HG02885 (cell line): ENCODE results near the gene AKT3.
"Not testable (repeated sequence)": the region's sequence is repeated elsewhere in the genome, so short reads cannot be mapped to it uniquely, and the experiment has no call there.

Experiments
- ATAC-seq: cut with Tn5 transposase; IDR thresholded peaks from one replicate; pipeline ENCODE4 v1.9.1; 2021; ENCODE audit warnings: mild to moderate bottlenecking; ENCODE audit not compliant: unreplicated experiment, poor library complexity

Gene AKT3

GRCh38 chr1:243791586-243792267 lies 58.3 kb downstream of the AKT3 start:
- ATAC-seq = no peak

- no peak for ATAC-seq
Observed at GRCh38 chr1:243790404-243790803, 59.6 kb downstream of the AKT3 start.

- no peak for ATAC-seq
Observed at GRCh38 chr1:243786531-243786930, 63.5 kb downstream of the AKT3 start.

GRCh38 chr1:243784506-243784905 lies 65.5 kb downstream of the AKT3 start:
- no peak for ATAC-seq

- no peak for ATAC-seq
Observed at GRCh38 chr1:243783714-243784113, 66.3 kb downstream of the AKT3 start.

GRCh38 chr1:243772361-243773050 lies 77.5 kb downstream of the AKT3 start:
- not testable (repeated sequence) for ATAC-seq

GRCh38 chr1:243770860-243771259 lies 79.2 kb downstream of the AKT3 start:
- no peak for ATAC-seq

GRCh38 chr1:243765676-243766075 lies 84.4 kb downstream of the AKT3 start:
- ATAC-seq = no peak

GRCh38 chr1:243763806-243764205 lies 86.2 kb downstream of the AKT3 start:
- ATAC-seq = no peak

- ATAC-seq = no peak
Observed at GRCh38 chr1:243758647-243759046, 91.4 kb downstream of the AKT3 start.

- ATAC-seq = no peak
Observed at GRCh38 chr1:243756529-243756928, 93.5 kb downstream of the AKT3 start.

- no peak for ATAC-seq
Observed at GRCh38 chr1:243754348-243754747, 95.7 kb downstream of the AKT3 start.

GRCh38 chr1:243751506-243751905 lies 98.5 kb downstream of the AKT3 start:
- no peak for ATAC-seq

- ATAC-seq = peak; percentile 96
Observed at GRCh38 chr1:243748706-243749283, 101.2 kb downstream of the AKT3 start.

- ATAC-seq = no peak
Observed at GRCh38 chr1:243748227-243748626, 101.8 kb downstream of the AKT3 start.

- ATAC-seq = no peak
Observed at GRCh38 chr1:243746751-243747150, 103.3 kb downstream of the AKT3 start.

- no peak for ATAC-seq
Observed at GRCh38 chr1:243745356-243745755, 104.7 kb downstream of the AKT3 start.

GRCh38 chr1:243742819-243743218 lies 107.2 kb downstream of the AKT3 start:
- no peak for ATAC-seq

GRCh38 chr1:243740255-243740999 lies 109.6 kb downstream of the AKT3 start:
- ATAC-seq = no peak

GRCh38 chr1:243739335-243740003 lies 110.6 kb downstream of the AKT3 start:
- ATAC-seq = no peak
